HG03175 (cell line): ENCODE data around the gene SLC14A1.

Source experiments
- ATAC-seq: cut with Tn5 transposase; IDR thresholded peaks from one replicate; pipeline ENCODE4 v1.9.1; 2021; ENCODE audit warnings: mild to moderate bottlenecking, moderate library complexity; ENCODE audit not compliant: unreplicated experiment

Gene SLC14A1

DNA sequence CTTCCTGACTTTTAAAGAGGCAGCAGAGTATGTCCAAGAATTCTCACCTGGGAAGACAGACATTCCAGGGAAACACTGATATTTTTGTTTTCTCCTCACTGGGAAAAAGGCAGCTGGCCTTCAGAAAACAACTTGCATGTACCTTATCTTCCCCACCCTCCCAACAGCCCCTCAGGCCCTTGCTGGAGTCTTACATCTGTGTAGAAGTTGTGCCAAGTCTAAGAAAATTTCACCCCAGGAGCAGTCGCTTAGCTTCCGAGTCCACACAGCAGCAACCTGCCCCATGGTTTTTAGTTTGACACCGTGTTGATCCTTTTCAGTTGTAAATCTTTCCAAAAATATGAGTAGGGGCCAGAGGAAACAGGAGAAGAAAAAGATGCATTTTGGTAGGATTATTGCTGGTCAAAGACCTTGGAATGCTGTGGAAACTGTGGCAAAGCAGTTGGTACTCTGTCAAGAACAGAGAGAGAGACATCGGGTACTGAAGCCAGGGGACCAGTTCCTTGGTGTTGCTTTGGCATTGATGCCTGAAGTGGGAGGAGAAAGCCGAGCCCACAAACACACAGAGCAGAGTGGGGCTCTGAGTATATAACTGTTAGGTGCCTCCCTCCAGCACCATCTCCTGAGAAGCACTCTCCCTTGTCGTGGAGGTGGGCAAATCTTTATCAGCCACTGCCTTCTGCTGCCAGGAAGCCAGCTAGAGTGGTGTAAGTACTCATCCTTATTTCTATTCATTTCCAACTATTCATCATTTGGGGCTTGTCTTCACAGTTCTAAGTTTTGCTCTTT lies at the start of gene SLC14A1:
SLC14A1 (plus strand) TSS at position 615 of the 789 bp plus-strand sequence. CDS start 6,140 bp downstream, outside the sequence.
- ATAC-seq, result no peak

DNA sequence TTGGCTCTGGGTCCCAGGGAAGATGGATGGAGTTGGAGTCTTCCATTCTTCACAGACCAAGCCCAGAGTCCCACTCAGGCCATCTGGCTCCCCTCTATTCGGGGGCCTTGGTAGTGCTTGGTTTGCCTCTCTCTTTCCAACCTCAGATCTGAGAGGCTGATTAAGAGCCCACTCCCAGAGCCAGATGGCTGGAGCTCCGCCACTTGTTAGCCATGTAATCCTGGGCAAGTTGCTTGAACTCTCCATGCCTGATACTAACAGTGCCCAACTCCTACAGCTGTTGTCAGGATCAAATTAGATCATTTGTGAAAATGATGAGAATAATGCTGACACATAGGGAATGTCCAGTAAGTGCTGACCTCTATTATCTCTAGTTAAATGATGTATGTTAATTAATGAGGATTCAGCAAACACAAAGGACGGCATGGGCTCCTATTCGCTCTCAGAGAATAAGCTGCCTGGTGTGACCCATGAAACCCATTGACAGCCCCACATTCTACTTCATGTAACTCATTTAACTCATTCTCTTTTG lies 46.6 kb upstream of the SLC14A1 start:
- no peak for ATAC-seq

DNA sequence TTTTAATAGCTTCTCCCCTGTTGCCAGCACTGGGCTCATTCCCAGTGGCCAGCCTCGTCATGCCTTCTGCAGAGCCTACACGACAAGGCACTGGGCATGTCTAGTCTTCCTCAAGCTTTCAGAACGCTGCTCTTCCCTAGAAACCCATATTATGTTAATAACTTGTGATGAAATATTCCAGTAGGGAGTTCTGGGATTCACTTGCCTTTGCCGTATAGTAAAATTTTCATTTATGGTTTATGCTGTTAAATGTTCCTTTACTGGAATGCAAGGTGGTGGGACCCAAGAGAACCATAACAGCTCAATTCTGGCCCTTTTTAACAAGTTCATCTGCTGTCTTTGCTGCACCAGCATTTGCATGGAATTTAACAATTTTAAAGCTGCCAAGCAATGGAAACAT lies 45.5 kb upstream of the SLC14A1 start:
- ATAC-seq, result no peak

DNA sequence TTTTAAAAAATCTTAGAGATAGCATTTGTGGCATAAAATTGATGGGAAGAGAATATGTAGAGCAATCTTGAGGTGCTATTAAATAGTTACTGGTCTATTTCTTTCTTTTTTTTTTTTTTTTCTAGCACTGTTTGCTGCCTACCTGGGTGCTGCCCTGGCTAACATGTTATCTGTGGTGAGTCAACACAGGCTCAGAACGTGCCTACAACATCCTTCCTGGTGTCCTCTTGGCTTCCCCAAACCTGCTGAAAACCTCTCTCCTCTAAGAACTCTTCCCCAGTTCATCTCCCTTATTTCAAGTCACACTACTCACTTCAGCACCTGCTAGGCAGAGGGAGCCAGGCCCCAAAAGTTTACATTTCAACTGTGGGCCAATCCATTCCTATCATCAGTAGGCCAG lies 45.1 kb upstream of the SLC14A1 start:
- ATAC-seq, result no peak

DNA sequence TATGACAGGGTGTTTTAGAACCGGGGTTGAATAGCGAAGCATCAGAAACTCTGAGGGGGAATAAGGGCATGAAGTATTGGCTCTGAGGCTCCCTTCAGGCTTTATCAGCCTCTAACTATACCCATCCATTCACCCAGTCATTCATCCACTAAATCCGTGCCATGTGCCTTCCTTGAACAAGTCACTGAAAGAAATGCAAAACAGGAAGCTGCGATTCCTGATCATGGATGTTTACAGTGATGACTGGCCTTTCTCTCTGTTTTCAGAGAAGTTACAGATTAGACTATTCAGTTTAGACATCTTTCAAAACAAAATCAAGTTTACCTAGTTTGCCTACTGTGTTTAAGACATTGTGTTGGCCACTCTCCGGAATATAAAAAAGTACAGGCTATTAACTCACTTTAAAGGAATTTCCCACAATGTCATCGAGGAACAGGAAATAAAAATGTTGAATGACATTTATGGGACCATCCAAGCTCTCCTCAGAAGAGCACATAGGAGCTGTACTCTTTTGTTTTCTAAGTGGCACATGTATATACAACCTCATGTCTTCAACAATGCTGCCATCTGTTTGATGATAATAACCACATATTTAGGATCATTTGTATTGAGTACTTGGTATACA lies 43.8 kb upstream of the SLC14A1 start:
- ATAC-seq, result no peak

DNA sequence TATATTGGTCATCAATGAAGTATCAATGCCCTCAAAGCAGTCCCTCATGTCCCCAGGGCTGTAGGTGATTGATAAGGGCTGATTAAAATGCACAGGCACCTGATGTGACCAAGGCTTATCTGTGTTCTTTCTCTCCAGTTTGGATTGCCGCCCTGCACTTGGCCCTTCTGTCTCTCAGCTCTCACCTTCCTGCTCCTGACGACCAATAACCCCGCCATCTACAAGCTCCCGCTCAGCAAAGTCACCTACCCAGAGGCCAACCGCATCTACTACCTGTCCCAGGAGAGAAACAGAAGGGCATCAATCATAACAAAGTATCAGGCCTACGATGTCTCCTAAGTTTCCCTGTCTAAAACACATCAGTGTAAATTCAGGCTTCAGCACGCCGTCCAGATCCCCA lies 41.8 kb upstream of the SLC14A1 start:
- ATAC-seq, result no peak

DNA sequence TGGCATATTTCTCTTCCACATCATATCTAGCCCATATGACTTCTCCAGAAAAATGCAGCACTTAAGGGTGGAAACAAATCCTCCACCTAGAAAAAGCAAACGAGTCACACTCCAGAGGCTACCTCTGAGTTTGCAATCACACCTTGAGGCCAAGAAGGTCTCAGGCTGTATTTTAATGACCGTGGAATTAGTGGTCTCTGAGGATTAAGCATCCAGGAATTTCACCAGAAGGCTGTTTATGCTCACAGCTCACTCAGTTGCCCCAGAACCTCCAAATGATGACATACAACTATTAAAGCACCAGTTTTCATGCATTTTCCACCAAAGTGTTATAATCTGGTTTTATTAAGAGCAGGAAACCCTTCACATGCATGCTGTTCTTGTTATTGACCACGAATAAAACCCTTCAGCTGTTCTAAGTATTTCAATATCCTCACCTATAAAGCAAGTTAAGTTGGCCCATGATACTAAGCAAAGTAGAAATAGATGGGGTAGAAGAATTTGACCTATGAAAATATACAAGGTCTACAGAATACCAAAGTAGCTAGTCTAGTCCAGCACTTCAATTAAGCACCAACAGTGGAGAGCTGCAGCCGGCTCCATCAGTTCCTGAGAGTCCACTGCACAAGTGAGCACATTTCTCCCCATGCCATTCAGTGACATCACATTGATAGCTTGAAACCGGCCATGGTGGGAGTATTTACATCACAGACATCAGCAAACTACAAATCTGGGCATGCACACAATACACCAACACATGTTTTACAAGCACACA lies 39.5 kb upstream of the SLC14A1 start:
- no peak for ATAC-seq

DNA sequence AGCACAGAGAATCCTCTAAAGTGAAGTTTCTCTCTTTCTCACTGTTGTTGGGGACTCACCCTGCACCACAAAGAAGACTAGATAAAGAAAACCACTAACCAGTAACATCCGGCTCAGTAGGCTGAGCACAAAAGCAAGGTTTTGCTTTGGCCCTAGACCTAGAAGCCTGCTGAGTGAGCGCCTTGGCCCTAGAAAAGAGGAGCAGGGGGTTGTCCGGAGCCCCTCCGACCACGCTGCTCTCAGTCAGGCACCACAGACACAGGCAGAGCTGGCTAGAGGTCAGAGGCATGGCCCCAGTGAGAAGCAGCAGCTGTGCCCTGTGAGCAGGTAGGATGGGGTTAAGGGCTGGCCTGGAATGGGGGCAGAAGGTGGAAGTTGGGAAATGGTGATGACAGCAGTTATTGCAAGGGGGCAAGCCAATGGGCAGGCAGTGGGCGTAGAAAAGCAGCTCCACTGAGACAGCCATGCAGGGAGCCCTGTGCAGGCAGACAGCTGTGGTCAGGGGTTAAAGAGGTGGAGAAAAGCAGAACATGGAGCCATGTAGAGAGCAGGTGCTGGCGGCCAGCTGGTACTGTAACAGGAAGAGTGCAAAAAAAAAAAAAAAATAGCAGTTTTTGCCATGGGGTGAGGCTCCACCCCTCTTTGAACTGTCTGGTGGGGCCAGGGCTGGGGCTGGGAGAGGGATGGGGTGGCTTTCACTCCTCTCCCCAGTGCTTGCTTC lies 36.9 kb upstream of the SLC14A1 start:
- ATAC-seq, result peak; percentile 76

DNA sequence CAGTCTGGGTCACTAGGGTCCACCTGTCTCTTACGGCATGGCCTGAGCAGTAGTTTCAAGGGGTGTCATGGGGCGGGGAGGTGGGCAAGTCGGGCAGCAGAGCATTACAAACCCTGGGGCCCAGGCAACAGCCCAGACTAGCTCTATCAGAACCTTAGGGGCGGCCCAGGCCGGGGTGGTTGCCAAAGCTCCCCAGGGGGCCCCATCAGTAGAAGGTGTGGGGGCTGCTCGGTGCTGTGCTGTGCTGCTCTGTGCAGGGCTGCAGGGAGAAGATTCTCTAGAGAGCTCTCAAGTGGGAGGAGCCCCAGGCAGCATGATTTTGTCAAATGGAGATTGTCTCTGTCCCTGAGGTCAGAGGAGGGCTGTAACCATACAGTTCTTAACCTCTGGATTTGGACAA lies 36.4 kb upstream of the SLC14A1 start:
- ATAC-seq, result peak; percentile 40

DNA sequence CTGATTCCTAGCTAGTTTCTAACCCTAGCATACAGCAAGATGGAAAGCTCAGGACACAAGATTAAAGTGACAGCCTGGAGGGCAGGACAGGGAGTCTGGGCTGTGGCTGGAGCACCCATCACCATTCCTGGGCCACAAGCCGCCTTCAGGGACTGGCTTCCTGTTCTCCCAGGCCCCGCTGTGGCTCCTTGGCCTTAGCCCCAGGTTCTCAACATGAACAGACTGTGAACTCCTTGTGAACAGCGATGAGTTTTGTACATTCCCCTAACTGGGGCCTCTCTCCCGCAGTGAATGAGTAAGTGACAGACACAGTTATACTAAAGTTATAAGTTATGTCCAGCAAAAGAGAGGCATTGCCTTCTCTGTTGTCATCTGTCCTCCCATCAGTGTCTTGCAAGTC lies 35.9 kb upstream of the SLC14A1 start:
- no peak for ATAC-seq

DNA sequence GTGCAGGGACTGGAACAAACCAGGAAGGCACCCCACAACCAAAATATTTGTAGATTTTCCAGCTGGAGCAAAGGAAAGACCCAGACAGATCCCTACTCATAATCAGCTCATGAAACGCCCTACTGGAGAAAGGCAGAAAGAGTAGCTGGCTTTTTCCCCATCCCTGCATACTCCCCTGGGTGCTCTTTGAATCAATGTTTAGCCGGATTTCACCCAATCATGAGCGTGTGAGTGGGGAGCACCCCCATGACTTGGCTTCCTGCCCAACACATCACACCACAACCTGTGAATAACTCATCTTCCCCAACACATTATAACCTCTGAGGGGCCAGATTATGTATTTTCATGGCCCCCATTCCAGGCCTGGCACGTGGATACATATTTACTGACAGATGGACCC lies 35.1 kb upstream of the SLC14A1 start:
- ATAC-seq, result peak; percentile 25

DNA sequence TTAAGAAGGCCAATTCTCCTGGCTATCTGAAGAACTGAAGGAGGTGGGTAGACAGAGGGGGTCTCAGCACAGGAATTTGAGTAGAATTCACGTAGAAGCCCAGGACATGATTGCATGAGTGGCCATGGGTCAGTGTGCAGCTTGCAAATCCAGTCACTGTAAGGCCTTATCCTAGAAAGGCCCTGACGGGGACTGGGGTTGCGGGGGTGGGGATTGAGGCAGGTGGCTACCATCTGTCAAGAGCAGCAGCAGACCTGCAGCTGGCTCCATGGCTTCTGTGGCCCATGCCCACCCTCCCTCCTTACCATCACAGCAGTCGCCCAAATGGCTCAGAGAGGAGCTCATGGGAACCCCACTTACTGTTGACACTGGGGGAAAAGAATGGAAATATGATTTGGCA lies 34.6 kb upstream of the SLC14A1 start:
- no peak for ATAC-seq

DNA sequence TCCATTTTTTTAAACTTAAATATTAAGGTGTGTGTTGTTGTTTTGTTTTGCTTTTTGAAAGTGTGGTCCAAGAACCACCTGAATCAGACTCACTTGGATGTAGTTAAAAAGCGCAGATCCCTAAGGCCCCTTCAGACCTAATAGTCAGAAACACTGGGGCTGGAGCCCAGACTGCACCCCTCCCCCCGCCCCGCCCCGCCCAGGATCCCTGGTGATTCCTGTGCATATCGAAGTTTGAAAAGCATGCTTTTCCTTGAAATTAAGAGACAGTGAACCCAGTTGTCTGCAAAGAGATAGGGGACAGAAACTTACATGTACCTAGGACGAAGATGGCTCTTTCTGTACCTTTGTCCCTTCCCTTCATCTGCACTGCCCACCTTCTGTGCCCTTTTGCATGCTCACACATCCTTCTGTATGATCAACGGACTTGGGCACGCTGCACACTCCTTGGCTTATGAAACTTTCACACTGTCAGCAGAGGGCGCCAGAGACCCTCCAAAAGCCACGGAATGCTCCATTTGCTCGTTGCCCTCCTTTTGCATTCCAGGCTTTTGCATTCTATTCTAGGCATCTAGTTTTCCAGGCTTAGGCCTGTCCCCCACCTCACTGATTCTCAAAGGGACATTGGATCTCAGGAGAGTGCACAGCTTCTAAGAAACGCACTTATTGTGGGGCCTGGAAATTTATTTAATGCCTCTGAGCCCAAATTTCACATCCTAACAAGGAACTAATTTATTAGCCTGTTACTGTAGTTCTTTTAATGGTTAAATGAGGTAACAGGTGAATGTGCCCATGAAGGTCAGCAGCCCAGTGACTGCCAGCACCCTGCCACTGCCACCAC lies 32.8 kb upstream of the SLC14A1 start:
- ATAC-seq, result no peak

DNA sequence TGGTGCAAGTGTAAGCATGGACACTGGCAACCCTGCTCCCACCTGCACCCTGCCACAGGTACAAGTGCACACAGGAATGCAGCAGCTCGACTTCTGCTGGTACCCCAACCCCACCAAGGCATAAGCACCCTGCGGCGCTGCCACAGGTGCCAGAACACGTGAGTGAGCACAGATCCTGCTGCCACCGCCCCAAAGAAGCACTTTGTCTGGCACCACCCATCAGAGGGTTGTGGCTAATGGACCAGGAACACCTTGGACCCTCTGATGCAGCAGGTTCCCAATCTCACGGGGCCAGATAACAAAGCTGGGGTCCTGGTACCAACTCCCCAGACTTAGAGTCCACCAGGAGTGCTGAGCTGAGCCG lies 32.2 kb upstream of the SLC14A1 start:
- ATAC-seq, result no peak

DNA sequence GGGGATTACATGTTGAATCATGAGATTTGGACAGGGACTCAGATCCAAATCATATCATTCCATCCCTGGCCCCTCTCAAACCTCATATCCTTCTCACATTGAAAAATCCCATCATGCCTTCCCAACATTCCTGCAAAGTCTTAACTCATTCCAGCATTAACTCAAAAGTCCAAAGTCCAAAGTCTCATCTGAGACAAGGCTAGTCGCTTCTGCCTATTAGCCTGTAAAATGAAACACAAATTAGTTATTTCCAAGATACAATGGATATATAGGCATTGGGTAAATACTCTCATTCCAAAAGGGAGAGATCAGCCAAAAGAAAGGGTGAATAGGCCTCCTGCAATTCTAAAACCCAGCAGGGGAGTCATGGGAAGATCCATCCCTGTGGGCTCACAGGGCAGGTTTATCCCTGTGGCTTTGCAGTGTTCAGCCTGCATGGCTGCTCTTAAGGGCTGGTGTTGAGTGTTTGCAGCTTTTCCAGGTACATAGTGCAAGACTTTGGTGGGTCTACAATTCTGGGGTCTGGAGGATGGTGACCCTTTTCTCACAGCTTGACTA lies 21.2 kb upstream of the SLC14A1 start:
- no peak for ATAC-seq

DNA sequence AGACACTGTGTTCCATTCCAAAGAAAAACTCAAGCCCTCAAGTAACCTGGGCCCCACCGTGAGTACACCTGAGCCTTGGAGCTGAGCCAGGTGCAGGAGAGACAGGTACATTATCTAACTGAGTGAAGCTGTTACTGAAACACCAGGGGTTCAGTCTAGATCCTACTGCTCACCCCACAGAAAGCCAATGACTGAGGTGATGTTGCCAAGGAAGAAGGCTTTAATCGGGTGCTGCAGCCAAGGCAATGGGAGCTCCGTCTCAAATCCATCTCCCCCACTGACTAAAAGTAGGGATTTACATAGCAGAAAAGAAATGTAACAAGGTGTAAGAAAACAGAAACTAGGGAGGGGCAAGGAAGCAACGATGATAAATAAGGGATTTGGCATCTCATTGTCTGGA lies 15.2 kb upstream of the SLC14A1 start:
- no peak for ATAC-seq

DNA sequence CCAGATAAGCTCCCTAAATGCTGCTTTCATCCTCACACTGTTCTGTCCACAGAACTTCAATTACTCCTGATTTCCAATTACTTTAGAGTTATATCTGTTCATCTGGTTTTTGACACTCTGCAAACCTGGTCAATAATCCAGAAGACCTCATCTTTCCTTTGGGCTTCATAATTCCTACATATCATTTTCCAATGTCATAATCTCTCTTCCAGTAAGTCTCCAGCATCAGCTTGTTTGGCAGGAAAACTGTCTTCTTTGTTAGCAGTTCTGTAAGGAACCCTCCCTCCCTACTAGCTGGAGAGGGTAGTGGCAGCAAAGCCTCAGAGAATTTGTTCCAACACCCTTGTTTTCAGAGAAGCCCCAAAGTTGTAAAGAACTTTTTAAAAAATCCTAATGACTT lies 11.9 kb upstream of the SLC14A1 start:
- ATAC-seq, result no peak

DNA sequence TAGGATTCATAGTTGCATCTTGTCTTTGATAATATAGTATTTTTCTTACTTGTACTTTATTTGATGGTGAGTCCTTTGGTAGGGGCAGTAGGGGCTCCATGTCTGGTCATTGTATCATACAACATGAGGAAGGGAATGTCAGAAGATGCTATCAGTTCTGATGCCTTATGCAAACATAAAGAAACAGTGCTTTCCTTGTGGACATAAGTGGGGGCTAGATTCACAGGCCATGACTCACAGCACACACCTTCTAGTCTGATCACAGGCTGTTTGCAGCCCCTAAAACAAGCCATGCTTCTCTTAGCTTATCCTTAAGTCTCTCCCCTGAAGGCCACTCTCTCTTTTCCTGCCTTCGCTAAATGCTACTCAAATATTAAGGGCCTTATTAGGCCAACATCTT lies 10.7 kb upstream of the SLC14A1 start:
- no peak for ATAC-seq

DNA sequence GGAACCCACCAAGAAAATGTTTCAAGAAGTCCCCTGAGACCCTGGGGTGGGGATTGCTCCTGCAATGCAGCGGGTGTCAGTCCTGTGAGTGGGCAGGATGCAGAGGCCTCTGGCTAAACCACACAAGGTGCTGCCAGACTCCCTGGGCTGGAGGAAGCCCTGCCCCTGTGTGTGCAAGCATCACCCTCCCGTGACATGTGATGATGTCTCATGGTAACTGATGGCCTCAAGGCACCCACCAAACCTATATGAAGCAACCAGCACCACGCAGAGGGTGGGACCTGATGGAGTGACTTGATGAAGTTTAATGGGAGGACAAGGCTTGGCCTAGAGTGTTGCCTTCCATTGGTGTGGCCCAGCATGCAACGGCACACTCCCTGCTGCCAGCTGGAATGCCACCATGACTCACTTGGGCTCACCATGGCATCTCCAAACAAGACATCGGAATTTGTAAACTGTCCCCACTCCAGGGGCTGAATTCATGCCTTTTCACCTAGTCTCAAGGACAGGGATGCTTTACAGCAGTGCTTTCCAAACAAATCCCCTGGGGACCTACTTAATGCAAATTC lies 8.7 kb upstream of the SLC14A1 start:
- ATAC-seq, result no peak

DNA sequence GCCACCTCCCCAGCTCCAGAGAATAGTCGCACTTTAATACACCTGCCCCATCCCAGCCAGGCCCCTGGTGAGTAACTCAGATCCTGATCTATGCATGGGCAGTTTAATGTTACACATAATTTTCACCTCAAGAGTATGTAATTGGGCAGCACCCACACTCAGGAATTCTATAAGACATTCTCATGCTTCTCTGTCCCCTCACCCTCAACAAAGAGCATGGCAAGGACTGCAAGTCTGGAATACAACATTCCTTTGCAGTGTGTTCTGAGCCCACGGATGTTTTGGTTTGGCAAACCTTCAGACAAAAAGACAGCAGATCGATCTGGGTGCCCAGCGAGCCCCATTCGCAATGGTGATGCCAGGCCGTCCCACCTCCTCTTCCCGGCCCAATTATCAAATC lies 4.9 kb upstream of the SLC14A1 start:
- ATAC-seq, result no peak
